GM19193 (cell line): ENCODE results near the gene NLRC3.

Source experiments
- POLR2A ChIP-seq: IDR thresholded peaks from 4 replicates; pipeline ENCODE4 v1.6.1; 2011; ENCODE audit not compliant: insufficient read depth, insufficient read length; ENCODE audit errors: extremely low read depth

Gene NLRC3

GRCh38 chr16:3589991-3590701 lies 12.9 kb upstream of the NLRC3 start:
- TF ChIP-seq POLR2A = no peak

GRCh38 chr16:3589441-3589921 lies 12.3 kb upstream of the NLRC3 start:
- no peak for TF ChIP-seq POLR2A

GRCh38 chr16:3589001-3589400 lies 11.8 kb upstream of the NLRC3 start:
- no peak for TF ChIP-seq POLR2A

- no peak for TF ChIP-seq POLR2A
Measured at GRCh38 chr16:3587547-3588110, 10.4 kb upstream of the NLRC3 start.

GRCh38 chr16:3584412-3584811 lies 7.2 kb upstream of the NLRC3 start:
- TF ChIP-seq POLR2A = no peak

GRCh38 chr16:3583303-3584038 lies 6.3 kb upstream of the NLRC3 start:
- no peak for TF ChIP-seq POLR2A

GRCh38 chr16:3582276-3583165 lies 5.3 kb upstream of the NLRC3 start:
- no peak for TF ChIP-seq POLR2A

- no peak for TF ChIP-seq POLR2A
Measured at GRCh38 chr16:3581392-3581791, 4.2 kb upstream of the NLRC3 start.

- no peak for TF ChIP-seq POLR2A
Measured at GRCh38 chr16:3580686-3581085, 3.5 kb upstream of the NLRC3 start.

- TF ChIP-seq POLR2A = no peak
Measured at GRCh38 chr16:3580251-3580651, 3.0 kb upstream of the NLRC3 start.

GRCh38 chr16:3579776-3580175 lies 2.6 kb upstream of the NLRC3 start:
- no peak for TF ChIP-seq POLR2A

- peak; percentile 49 for TF ChIP-seq POLR2A
Measured at GRCh38 chr16:3578610-3579551, 1.7 kb upstream of the NLRC3 start.

GRCh38 chr16:3578121-3578520 lies 918 bp upstream of the NLRC3 start:
- no peak for TF ChIP-seq POLR2A

- TF ChIP-seq POLR2A = no peak
Measured at GRCh38 chr16:3576211-3576610, 992 bp downstream of the NLRC3 start.
